Mesangial cell (primary cell): ENCODE data around the gene TMEM30A. TPM values are rescaled to one million over a fixed set of nuclear protein-coding genes. Genes with fewer than 3 reads are reported as not detected.

Experiments
- total RNA-seq: library from RNA; depleted of rRNA; stranded (reverse); fragments of >200 nt; gene quantifications from 2 replicates; pipeline ENCODE4 v1.2.3, GENCODE V29; 2015

Gene TMEM30A
- 48.3 and 57.7 TPM in 2 replicates for total RNA-seq

GRCh38 chr6:75284632-75285282 is at the start of gene TMEM30A:
Gene TMEM30A (minus strand): TSS chr6:75284792. CDS start chr6:75284638, 154 bp downstream.

GRCh38 chr6:75243333-75244062 is 41.1 kb downstream of the TMEM30A start, which contains the start of gene COX7A2:
Gene COX7A2 (minus strand): TSS chr6:75243801. CDS start chr6:75243734, 67 bp downstream.

GRCh38 chr6:75205776-75206575 is 78.6 kb downstream of the TMEM30A start, which contains the start of gene COL12A1:
Gene COL12A1 (minus strand): TSS chr6:75206053. CDS start chr6:75202792, 3,261 bp downstream.

Other genes with a start within 250 kb of the TMEM30A start
- 95.0 and 97.0 TPM in 2 replicates for gene COL12A1, start 78.7 kb downstream of the TMEM30A start, total RNA-seq
- gene COX7A2, start 41.0 kb downstream of the TMEM30A start, total RNA-seq = 98.0 and 282 TPM in 2 replicates
- gene FILIP1, start 209.0 kb upstream of the TMEM30A start, total RNA-seq = 0.13 TPM in 1 of 2 replicates, not detected in the other